D721Med (cell line): ENCODE measurements around the gene SMCO2.

Experiments used
- DNase-seq: peaks from one replicate; pipeline ENCODE4 v3.0.0; 2011; ENCODE audit warnings: low spot score; ENCODE audit not compliant: insufficient read length
- FAIRE-seq: peaks from 2 replicates; lab custom pipeline; 2011; peaks lifted over from hg19 to GRCh38; lab: Jason Lieb, UNC
- CTCF ChIP-seq: IDR thresholded peaks from 2 replicates; pipeline ENCODE4 v1.5.1; 2012; ENCODE audit warnings: mild to moderate bottlenecking, control low read depth; ENCODE audit not compliant: insufficient read depth; ENCODE audit errors: missing control alignments

SMCO2 gene

GRCh38 chr12:27531896-27532295 lies 85.4 kb downstream of the SMCO2 start:
- no peak for TF ChIP-seq CTCF
- no peak for DNase-seq
- FAIRE-seq, result no peak

GRCh38 chr12:27534060-27534764 lies 87.7 kb downstream of the SMCO2 start:
- no peak for TF ChIP-seq CTCF
- DNase-seq (no peak), FAIRE-seq (no peak)

GRCh38 chr12:27534765-27535161 lies 88.2 kb downstream of the SMCO2 start:
- no peak for TF ChIP-seq CTCF
- FAIRE-seq (no peak), DNase-seq (no peak)

GRCh38 chr12:27535318-27535717 lies 88.8 kb downstream of the SMCO2 start:
- FAIRE-seq, result no peak
- no peak for DNase-seq
- no peak for TF ChIP-seq CTCF

- DNase-seq (no peak), FAIRE-seq (no peak)
- TF ChIP-seq CTCF, result no peak
Measured at GRCh38 chr12:27537855-27538675, 91.5 kb downstream of the SMCO2 start.

GRCh38 chr12:27539191-27539631 lies 92.7 kb downstream of the SMCO2 start:
- FAIRE-seq (no peak), DNase-seq (no peak)
- TF ChIP-seq CTCF, result no peak
